WTC11 (cell line): Measurements from ENCODE around the gene SCN4B. TPM values are rescaled to one million over a fixed set of nuclear protein-coding genes. Genes with fewer than 3 reads are reported as not detected.
A peak's percentile ranks its signal among the peaks of the same experiment; 100 is the strongest.

Experiments
- ELF4 ChIP-seq: sonication (generic); formaldehyde crosslinking; IDR thresholded peaks from 2 replicates; pipeline ENCODE4 v1.8.1; 2022; ENCODE audit warnings: low read depth, mild to moderate bottlenecking, moderate library complexity, missing genetic modification reagents
- ESRRA ChIP-seq: sonication (generic); formaldehyde crosslinking; IDR thresholded peaks from 2 replicates; pipeline ENCODE4 v1.8.1; 2022; ENCODE audit warnings: mild to moderate bottlenecking, missing genetic modification reagents, borderline replicate concordance
- FOXJ3 ChIP-seq: sonication (generic); formaldehyde crosslinking; IDR thresholded peaks from 2 replicates; pipeline ENCODE4 v1.9.0; 2021; ENCODE audit warnings: missing genetic modification reagents, mild to moderate bottlenecking, borderline replicate concordance
- KAT7 ChIP-seq: sonication (generic); formaldehyde crosslinking; IDR thresholded peaks from 2 replicates; pipeline ENCODE4 v1.8.1; 2023; ENCODE audit warnings: missing genetic modification reagents, mild to moderate bottlenecking, borderline replicate concordance
- NFATC4 ChIP-seq: fragments of 250-450 bp; sonication (Bioruptor Pico); IDR thresholded peaks from 2 replicates; pipeline ENCODE4 v1.9.0; 2021; ENCODE audit warnings: mild to moderate bottlenecking
- NFYB ChIP-seq: sonication (generic); formaldehyde crosslinking; conservative IDR thresholded peaks from 2 replicates; pipeline ENCODE4 v1.8.0; 2022; ENCODE audit warnings: low read depth, missing genetic modification reagents
- NR1H2 ChIP-seq: sonication (generic); formaldehyde crosslinking; IDR thresholded peaks from 2 replicates; pipeline ENCODE4 v1.9.0; 2021; ENCODE audit warnings: mild to moderate bottlenecking, moderate library complexity, missing genetic modification reagents
- NR3C1 ChIP-seq: sonication (generic); formaldehyde crosslinking; conservative IDR thresholded peaks from 2 replicates; pipeline ENCODE4 v1.8.1; 2023; ENCODE audit warnings: low read depth, mild to moderate bottlenecking, missing genetic modification reagents
- OVOL2 ChIP-seq: fragments of 250-450 bp; sonication (Bioruptor Pico); IDR thresholded peaks from 2 replicates; pipeline ENCODE4 v1.9.0; 2021; ENCODE audit warnings: mild to moderate bottlenecking, borderline replicate concordance
- RELA ChIP-seq: sonication (generic); formaldehyde crosslinking; IDR thresholded peaks from 2 replicates; pipeline ENCODE4 v1.8.1; 2022; ENCODE audit warnings: missing genetic modification reagents, mild to moderate bottlenecking, borderline replicate concordance
- SOX15 ChIP-seq: fragments of 250-450 bp; sonication (Bioruptor Pico); IDR thresholded peaks from 2 replicates; pipeline ENCODE4 v1.9.0; 2021; ENCODE audit warnings: mild to moderate bottlenecking
- TP53 ChIP-seq: sonication (generic); formaldehyde crosslinking; IDR thresholded peaks from 2 replicates; pipeline ENCODE4 v1.8.1; 2023; ENCODE audit warnings: mild to moderate bottlenecking, missing genetic modification reagents
- ZNF219 ChIP-seq: sonication (generic); formaldehyde crosslinking; IDR thresholded peaks from 2 replicates; pipeline ENCODE4 v1.8.0; 2023; ENCODE audit warnings: missing genetic modification reagents, mild to moderate bottlenecking, borderline replicate concordance
- ZNF317 ChIP-seq: sonication (generic); formaldehyde crosslinking; IDR thresholded peaks from 2 replicates; pipeline ENCODE4 v1.8.1; 2023; ENCODE audit warnings: low read depth, mild to moderate bottlenecking, moderate library complexity, missing genetic modification reagents, borderline replicate concordance
- ZNF416 ChIP-seq: fragments of 250-450 bp; sonication (Bioruptor Pico); IDR thresholded peaks from 2 replicates; pipeline ENCODE4 v1.9.0; 2021; ENCODE audit warnings: mild to moderate bottlenecking, inconsistent platforms
- ZNF423 ChIP-seq: fragments of 250-450 bp; sonication (Bioruptor Pico); IDR thresholded peaks from 2 replicates; pipeline ENCODE4 v2.1.2; 2022; ENCODE audit warnings: mild to moderate bottlenecking, moderate library complexity
- total RNA-seq: library from RNA; stranded (reverse); gene quantifications from 3 replicates; pipeline ENCODE4 v1.2.3, GENCODE V29; 2021
- TF ChIP-seq, protein P1 (sequence below): sonication (generic); formaldehyde crosslinking; IDR thresholded peaks from 2 replicates; pipeline ENCODE4 v1.8.0; 2022; ENCODE audit warnings: missing genetic modification reagents
- TF ChIP-seq, protein P2 (sequence below): sonication (generic); formaldehyde crosslinking; IDR thresholded peaks from 2 replicates; pipeline ENCODE4 v1.8.0; 2023; ENCODE audit warnings: missing genetic modification reagents
- TF ChIP-seq, protein P3 (sequence below): sonication (generic); formaldehyde crosslinking; IDR thresholded peaks from 2 replicates; pipeline ENCODE4 v1.8.1; 2023; ENCODE audit warnings: mild to moderate bottlenecking, moderate library complexity, missing genetic modification reagents
- TF ChIP-seq, protein P4 (sequence below): fragments of 250-450 bp; sonication (Bioruptor Pico); IDR thresholded peaks from 2 replicates; pipeline ENCODE4 v1.9.0; 2021; ENCODE audit warnings: moderate library complexity, mild to moderate bottlenecking, inconsistent platforms, borderline replicate concordance
- TF ChIP-seq, protein P5 (sequence below): sonication (generic); formaldehyde crosslinking; IDR thresholded peaks from 2 replicates; pipeline ENCODE4 v1.8.1; 2023; ENCODE audit warnings: mild to moderate bottlenecking, missing genetic modification reagents
- TF ChIP-seq, protein P6 (sequence below): sonication (generic); formaldehyde crosslinking; conservative IDR thresholded peaks from 2 replicates; pipeline ENCODE4 v1.8.1; 2023; ENCODE audit warnings: mild to moderate bottlenecking, low read depth, missing genetic modification reagents, moderate library complexity
- TF ChIP-seq, protein P7 (sequence below): sonication (generic); formaldehyde crosslinking; IDR thresholded peaks from 2 replicates; pipeline ENCODE4 v1.8.1; 2023; ENCODE audit warnings: mild to moderate bottlenecking, missing genetic modification reagents, moderate library complexity

Gene SCN4B
- total RNA-seq, 1 experiment from 2014 or later: 4.4 TPM

DNA sequence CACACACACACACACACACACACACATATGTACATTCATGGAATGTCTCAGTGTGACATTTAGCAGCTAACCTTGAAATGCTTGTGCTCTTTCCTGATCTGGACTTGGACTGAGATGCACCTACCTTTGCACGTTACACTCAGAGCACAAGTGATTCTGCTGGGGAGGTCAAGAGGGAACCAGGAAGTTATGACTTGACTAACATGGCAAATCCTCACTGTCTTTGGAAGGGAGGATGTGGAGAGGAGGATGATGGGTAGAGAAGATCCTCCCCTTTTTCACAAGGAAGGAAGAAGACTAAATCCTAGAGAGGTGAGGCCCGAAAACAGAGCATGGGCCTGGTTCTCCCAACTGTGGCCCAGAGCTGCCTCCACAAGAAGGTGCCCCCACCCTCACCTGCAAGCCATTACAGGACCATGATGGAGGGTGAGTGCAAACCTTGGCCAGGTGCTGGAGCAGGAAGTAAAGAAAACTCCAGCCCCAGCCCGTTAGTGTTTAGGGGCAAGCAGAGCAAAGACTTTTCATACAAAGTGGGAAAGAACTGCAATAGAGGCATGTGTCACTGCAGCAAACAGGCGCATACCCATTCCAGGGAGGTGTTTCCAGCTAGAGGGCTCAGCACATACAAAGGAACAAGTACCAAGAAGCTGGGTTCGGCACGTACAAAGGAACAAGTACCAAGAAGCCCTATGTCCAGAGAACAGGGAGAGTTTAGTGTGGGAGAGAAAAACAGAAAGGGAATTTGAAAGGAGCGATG is 26.4 kb downstream of the SCN4B start (continued):
- TF ChIP-seq, protein P1, sequence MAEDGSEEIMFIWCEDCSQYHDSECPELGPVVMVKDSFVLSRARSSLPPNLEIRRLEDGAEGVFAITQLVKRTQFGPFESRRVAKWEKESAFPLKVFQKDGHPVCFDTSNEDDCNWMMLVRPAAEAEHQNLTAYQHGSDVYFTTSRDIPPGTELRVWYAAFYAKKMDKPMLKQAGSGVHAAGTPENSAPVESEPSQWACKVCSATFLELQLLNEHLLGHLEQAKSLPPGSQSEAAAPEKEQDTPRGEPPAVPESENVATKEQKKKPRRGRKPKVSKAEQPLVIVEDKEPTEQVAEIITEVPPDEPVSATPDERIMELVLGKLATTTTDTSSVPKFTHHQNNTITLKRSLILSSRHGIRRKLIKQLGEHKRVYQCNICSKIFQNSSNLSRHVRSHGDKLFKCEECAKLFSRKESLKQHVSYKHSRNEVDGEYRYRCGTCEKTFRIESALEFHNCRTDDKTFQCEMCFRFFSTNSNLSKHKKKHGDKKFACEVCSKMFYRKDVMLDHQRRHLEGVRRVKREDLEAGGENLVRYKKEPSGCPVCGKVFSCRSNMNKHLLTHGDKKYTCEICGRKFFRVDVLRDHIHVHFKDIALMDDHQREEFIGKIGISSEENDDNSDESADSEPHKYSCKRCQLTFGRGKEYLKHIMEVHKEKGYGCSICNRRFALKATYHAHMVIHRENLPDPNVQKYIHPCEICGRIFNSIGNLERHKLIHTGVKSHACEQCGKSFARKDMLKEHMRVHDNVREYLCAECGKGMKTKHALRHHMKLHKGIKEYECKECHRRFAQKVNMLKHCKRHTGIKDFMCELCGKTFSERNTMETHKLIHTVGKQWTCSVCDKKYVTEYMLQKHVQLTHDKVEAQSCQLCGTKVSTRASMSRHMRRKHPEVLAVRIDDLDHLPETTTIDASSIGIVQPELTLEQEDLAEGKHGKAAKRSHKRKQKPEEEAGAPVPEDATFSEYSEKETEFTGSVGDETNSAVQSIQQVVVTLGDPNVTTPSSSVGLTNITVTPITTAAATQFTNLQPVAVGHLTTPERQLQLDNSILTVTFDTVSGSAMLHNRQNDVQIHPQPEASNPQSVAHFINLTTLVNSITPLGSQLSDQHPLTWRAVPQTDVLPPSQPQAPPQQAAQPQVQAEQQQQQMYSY (CRISPR knock-in tag): no peak
- TF ChIP-seq OVOL2 (no peak), ZNF219 (CRISPR knock-in tag) (no peak), ZNF317 (CRISPR knock-in tag) (no peak), ZNF423 (CRISPR knock-in tag) (no peak), NFATC4 (CRISPR knock-in tag) (peak; percentile 74; the same call in 1 of the 2 replicates), FOXJ3 (CRISPR knock-in tag) (no peak), ESRRA (CRISPR knock-in tag) (no peak), NR1H2 (no peak), RELA (CRISPR knock-in tag) (no peak), TP53 (no peak), NR3C1 (CRISPR knock-in tag) (no peak), KAT7 (CRISPR knock-in tag) (no peak), NFYB (CRISPR knock-in tag) (no peak), SOX15 (CRISPR knock-in tag) (no peak), ELF4 (no peak), ZNF416 (CRISPR knock-in tag) (peak; percentile 87)
- TF ChIP-seq, protein P2, sequence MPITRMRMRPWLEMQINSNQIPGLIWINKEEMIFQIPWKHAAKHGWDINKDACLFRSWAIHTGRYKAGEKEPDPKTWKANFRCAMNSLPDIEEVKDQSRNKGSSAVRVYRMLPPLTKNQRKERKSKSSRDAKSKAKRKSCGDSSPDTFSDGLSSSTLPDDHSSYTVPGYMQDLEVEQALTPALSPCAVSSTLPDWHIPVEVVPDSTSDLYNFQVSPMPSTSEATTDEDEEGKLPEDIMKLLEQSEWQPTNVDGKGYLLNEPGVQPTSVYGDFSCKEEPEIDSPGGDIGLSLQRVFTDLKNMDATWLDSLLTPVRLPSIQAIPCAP (CRISPR knock-in tag): no peak
- TF ChIP-seq, protein P3, sequence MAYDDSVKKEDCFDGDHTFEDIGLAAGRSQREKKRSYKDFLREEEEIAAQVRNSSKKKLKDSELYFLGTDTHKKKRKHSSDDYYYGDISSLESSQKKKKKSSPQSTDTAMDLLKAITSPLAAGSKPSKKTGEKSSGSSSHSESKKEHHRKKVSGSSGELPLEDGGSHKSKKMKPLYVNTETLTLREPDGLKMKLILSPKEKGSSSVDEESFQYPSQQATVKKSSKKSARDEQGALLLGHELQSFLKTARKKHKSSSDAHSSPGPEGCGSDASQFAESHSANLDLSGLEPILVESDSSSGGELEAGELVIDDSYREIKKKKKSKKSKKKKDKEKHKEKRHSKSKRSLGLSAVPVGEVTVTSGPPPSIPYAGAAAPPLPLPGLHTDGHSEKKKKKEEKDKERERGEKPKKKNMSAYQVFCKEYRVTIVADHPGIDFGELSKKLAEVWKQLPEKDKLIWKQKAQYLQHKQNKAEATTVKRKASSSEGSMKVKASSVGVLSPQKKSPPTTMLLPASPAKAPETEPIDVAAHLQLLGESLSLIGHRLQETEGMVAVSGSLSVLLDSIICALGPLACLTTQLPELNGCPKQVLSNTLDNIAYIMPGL: no peak
- TF ChIP-seq, protein P4, sequence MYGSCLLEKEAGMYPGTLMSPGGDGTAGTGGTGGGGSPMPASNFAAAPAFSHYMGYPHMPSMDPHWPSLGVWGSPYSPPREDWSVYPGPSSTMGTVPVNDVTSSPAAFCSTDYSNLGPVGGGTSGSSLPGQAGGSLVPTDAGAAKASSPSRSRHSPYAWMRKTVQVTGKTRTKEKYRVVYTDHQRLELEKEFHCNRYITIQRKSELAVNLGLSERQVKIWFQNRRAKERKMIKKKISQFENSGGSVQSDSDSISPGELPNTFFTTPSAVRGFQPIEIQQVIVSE (CRISPR knock-in tag): no peak
- TF ChIP-seq, protein P5, sequence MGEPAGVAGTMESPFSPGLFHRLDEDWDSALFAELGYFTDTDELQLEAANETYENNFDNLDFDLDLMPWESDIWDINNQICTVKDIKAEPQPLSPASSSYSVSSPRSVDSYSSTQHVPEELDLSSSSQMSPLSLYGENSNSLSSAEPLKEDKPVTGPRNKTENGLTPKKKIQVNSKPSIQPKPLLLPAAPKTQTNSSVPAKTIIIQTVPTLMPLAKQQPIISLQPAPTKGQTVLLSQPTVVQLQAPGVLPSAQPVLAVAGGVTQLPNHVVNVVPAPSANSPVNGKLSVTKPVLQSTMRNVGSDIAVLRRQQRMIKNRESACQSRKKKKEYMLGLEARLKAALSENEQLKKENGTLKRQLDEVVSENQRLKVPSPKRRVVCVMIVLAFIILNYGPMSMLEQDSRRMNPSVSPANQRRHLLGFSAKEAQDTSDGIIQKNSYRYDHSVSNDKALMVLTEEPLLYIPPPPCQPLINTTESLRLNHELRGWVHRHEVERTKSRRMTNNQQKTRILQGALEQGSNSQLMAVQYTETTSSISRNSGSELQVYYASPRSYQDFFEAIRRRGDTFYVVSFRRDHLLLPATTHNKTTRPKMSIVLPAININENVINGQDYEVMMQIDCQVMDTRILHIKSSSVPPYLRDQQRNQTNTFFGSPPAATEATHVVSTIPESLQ (CRISPR knock-in tag): no peak
- TF ChIP-seq, protein P6, sequence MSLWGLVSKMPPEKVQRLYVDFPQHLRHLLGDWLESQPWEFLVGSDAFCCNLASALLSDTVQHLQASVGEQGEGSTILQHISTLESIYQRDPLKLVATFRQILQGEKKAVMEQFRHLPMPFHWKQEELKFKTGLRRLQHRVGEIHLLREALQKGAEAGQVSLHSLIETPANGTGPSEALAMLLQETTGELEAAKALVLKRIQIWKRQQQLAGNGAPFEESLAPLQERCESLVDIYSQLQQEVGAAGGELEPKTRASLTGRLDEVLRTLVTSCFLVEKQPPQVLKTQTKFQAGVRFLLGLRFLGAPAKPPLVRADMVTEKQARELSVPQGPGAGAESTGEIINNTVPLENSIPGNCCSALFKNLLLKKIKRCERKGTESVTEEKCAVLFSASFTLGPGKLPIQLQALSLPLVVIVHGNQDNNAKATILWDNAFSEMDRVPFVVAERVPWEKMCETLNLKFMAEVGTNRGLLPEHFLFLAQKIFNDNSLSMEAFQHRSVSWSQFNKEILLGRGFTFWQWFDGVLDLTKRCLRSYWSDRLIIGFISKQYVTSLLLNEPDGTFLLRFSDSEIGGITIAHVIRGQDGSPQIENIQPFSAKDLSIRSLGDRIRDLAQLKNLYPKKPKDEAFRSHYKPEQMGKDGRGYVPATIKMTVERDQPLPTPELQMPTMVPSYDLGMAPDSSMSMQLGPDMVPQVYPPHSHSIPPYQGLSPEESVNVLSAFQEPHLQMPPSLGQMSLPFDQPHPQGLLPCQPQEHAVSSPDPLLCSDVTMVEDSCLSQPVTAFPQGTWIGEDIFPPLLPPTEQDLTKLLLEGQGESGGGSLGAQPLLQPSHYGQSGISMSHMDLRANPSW (CRISPR knock-in tag): no peak
- TF ChIP-seq, protein P7, sequence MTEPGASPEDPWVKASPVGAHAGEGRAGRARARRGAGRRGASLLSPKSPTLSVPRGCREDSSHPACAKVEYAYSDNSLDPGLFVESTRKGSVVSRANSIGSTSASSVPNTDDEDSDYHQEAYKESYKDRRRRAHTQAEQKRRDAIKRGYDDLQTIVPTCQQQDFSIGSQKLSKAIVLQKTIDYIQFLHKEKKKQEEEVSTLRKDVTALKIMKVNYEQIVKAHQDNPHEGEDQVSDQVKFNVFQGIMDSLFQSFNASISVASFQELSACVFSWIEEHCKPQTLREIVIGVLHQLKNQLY (CRISPR knock-in tag): no peak
- TF ChIP-seq, all 79 proteins: peak for 7
